NCI-H510A treated with DMSO at 0.1 percent for 48 hours (cell line): ENCODE data around the gene SNX33.
A peak's percentile ranks its signal among the peaks of the same experiment; 100 is the strongest.
"Not testable (repeated sequence)": the region's sequence is repeated elsewhere in the genome, so short reads cannot be mapped to it uniquely, and the experiment has no call there.

Source experiments
- DNase-seq: peaks from one replicate; lab custom pipeline; 2025; lab: John Stamatoyannopoulos, UW

Gene SNX33

GRCh38 chr15:75683646-75684312 lies 36.1 kb downstream of the SNX33 start:
- peak; percentile 17 for DNase-seq

GRCh38 chr15:75684648-75685047 lies 36.9 kb downstream of the SNX33 start:
- DNase-seq, result no peak

- no peak for DNase-seq
Observed at GRCh38 chr15:75685195-75685594, 37.5 kb downstream of the SNX33 start.

- DNase-seq, result peak; percentile 9
Observed at GRCh38 chr15:75686212-75686642, 38.5 kb downstream of the SNX33 start.

- DNase-seq, result no peak
Observed at GRCh38 chr15:75687486-75688277, 40.0 kb downstream of the SNX33 start.

- DNase-seq, result no peak
Observed at GRCh38 chr15:75688278-75688557, 40.5 kb downstream of the SNX33 start.

- no peak for DNase-seq
Observed at GRCh38 chr15:75688831-75689230, 41.1 kb downstream of the SNX33 start.

- not testable (repeated sequence) for DNase-seq
Observed at GRCh38 chr15:75689429-75689828, 41.7 kb downstream of the SNX33 start.

- not testable (repeated sequence) for DNase-seq
Observed at GRCh38 chr15:75692311-75692710, 44.6 kb downstream of the SNX33 start.

GRCh38 chr15:75693028-75693427 lies 45.3 kb downstream of the SNX33 start:
- DNase-seq, result not testable (repeated sequence)

- DNase-seq, result no peak
Observed at GRCh38 chr15:75693501-75694240, 46.0 kb downstream of the SNX33 start.

GRCh38 chr15:75694241-75695182 lies 46.8 kb downstream of the SNX33 start:
- DNase-seq, result peak; percentile 36

- DNase-seq, result no peak
Observed at GRCh38 chr15:75695220-75695619, 47.5 kb downstream of the SNX33 start.

GRCh38 chr15:75695634-75696310 lies 48.1 kb downstream of the SNX33 start:
- DNase-seq, result no peak

GRCh38 chr15:75696311-75696720 lies 48.6 kb downstream of the SNX33 start:
- no peak for DNase-seq

GRCh38 chr15:75696854-75697259 lies 49.1 kb downstream of the SNX33 start:
- no peak for DNase-seq

- DNase-seq, result no peak
Observed at GRCh38 chr15:75697523-75697922, 49.8 kb downstream of the SNX33 start.

- DNase-seq, result not testable (repeated sequence)
Observed at GRCh38 chr15:75697974-75698747, 50.4 kb downstream of the SNX33 start.

GRCh38 chr15:75699517-75699916 lies 51.8 kb downstream of the SNX33 start:
- not testable (repeated sequence) for DNase-seq
